Measurements from ENCODE around the gene ADGRL3. TPM values are rescaled to one million over a fixed set of nuclear protein-coding genes. Genes with fewer than 3 reads are reported as not detected.

Gene ADGRL3
- total and polyA plus RNA-seq, 7 donors: under 0.01 to 11.9 (median 5.4) TPM

DNA sequence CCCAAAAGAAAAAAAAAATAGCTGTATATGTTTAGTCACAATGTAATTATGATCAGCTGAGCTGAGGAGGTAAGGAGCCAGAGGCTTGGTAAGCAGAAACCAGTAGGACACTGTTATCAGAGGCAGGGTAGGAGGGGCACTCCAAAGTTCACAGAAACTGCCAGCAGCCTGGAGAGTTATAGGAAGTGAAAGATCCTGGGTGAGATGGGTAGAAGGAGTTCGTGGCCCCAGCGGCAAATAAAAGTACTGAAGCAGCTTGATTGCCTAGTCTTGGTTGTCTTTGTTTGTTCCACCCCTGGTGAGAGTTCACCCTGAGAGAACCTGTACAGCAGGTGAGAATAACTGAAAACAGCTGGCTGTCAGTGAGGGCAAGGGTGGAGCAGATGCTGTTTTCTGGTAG, 340.8 kb downstream of the ADGRL3 start:
- 23 to 62% methylated on average over 2 of the region's 2 CpGs for WGBS, 2 donors
- Histone ChIP-seq H3K4me1 (no peaks in the 10 kb centered on the region), H3K27me3 (no peaks in the 10 kb centered on the region), H3K27ac (no peak overlapping the region), H3K9me3 (no peaks in the 10 kb centered on the region), H3K36me3 (no peaks in the 10 kb centered on the region), H3K4me3 (no peak overlapping the region)
- TF ChIP-seq POLR2A (IDR thresholded peaks at IDR 0.05): no peak
- TF ChIP-seq, protein P1, sequence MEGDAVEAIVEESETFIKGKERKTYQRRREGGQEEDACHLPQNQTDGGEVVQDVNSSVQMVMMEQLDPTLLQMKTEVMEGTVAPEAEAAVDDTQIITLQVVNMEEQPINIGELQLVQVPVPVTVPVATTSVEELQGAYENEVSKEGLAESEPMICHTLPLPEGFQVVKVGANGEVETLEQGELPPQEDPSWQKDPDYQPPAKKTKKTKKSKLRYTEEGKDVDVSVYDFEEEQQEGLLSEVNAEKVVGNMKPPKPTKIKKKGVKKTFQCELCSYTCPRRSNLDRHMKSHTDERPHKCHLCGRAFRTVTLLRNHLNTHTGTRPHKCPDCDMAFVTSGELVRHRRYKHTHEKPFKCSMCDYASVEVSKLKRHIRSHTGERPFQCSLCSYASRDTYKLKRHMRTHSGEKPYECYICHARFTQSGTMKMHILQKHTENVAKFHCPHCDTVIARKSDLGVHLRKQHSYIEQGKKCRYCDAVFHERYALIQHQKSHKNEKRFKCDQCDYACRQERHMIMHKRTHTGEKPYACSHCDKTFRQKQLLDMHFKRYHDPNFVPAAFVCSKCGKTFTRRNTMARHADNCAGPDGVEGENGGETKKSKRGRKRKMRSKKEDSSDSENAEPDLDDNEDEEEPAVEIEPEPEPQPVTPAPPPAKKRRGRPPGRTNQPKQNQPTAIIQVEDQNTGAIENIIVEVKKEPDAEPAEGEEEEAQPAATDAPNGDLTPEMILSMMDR (IDR thresholded peaks at IDR 0.05): no peak
- no peak for TF ChIP-seq EP300 (IDR thresholded peaks at IDR 0.05)
- no peak for TF ChIP-seq POLR2AphosphoS5 (IDR thresholded peaks at IDR 0.05)
- DNase-seq: no peak
- intact Hi-C loops (cut with DNase I): no loop called here

DNA sequence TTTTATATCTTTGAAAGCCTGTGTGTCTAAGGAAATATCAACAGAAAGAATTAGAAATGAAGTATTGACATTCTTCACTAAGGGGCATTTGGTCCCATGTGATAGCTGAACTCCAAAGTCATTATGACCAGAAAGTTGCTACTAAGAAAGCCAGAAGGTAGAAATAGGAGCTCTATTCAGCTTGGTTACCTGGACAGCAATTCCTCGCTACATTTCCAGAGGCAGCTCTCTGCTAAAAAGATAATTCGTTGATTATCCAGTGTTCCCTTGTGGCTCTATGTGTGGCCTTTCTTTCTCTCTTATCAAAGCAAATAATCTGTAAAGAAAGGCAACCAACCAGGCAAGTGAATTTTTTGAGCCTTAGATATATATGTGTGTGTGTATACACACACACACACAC, 341.3 kb downstream of the ADGRL3 start:
- TF ChIP-seq POLR2A (IDR thresholded peaks at IDR 0.05) (no peak), EP300 (IDR thresholded peaks at IDR 0.05) (no peak), POLR2AphosphoS5 (IDR thresholded peaks at IDR 0.05) (no peak)
- TF ChIP-seq, protein P1 (IDR thresholded peaks at IDR 0.05): no peak
- Histone ChIP-seq H3K27ac (no peak overlapping the region), H3K4me1 (no peaks in the 10 kb centered on the region), H3K4me3 (no peak overlapping the region), H3K36me3 (no peaks in the 10 kb centered on the region), H3K9me3 (no peaks in the 10 kb centered on the region), H3K27me3 (no peaks in the 10 kb centered on the region)
- intact Hi-C loops (cut with DNase I): no loop called here
- no peak for DNase-seq
- WGBS, 2 donors: 72 to 81% methylated on average over 2 of the region's 2 CpGs

DNA sequence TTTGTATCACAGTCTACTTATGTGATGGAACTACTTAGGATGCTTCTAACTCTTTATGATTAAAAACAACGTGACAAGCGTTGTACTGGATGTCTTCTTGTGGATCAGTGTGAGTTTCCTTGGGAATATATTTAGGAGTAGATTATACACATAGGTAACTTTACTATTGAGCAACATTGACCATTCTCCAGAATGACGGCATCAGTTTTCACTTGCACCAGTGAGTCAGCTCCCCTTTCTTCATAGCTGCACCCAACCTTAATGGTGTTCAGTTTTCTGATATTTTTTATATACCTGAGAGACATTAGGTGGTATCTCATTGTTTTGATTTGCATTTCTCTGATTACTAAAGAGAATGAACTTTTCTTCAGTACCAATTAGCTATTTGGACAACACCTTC, 343.9 kb downstream of the ADGRL3 start:
- Histone ChIP-seq H3K4me3 (no peak overlapping the region), H3K27me3 (no peaks in the 10 kb centered on the region), H3K9me3 (no peaks in the 10 kb centered on the region), H3K36me3 (no peaks in the 10 kb centered on the region), H3K4me1 (no peaks in the 10 kb centered on the region), H3K27ac (no peak overlapping the region)
- TF ChIP-seq EP300 (IDR thresholded peaks at IDR 0.05): no peak
- TF ChIP-seq, protein P1 (IDR thresholded peaks at IDR 0.05): no peak
- no peak for TF ChIP-seq POLR2AphosphoS5 (IDR thresholded peaks at IDR 0.05)
- TF ChIP-seq POLR2A (IDR thresholded peaks at IDR 0.05): no peak
- DNase-seq: no peak
- intact Hi-C loops (cut with DNase I): no loop called here
- WGBS, 2 donors: 90 to 93% methylated on average over 3 of the region's 3 CpGs

DNA sequence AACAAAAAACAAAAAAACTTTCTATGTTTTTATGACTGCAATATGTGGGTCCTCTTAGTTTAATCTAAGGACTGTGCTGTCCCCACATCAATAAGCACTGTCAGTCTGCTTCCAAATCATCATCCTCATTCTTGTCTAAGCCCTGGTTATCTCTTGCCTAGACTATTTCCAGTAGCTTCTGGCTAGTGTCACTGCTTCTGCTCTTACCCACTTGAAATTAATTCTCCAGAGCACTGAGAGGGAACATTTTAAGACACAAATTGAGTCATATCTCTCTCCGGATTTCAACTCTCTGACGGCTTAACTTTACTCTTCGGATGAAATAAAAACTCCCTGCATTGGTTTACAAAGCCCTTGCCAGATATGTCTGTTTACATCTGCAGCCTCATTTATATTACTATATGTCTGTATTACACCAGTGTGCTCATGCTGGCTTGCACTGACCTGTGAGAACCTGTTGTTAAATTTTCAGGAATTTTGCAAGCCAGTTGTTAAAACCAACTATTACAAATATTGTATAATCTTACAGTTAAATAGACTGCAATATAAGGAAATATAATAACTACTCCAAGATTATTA, 345.9 kb downstream of the ADGRL3 start:
- no peaks in the 10 kb centered on the region for H3K27me3 ChIP-seq
- no peak overlapping the region for H3K4me3 ChIP-seq
- H3K4me1 ChIP-seq: no peaks in the 10 kb centered on the region
- no peaks in the 10 kb centered on the region for H3K36me3 ChIP-seq
- DNase-seq: no peak
- intact Hi-C loops (cut with DNase I): no loop called here
- no peaks in the 10 kb centered on the region for H3K9me3 ChIP-seq
- TF ChIP-seq, protein P1 (IDR thresholded peaks at IDR 0.05): no peak
- TF ChIP-seq EP300 (IDR thresholded peaks at IDR 0.05) (no peak), POLR2A (IDR thresholded peaks at IDR 0.05) (no peak), POLR2AphosphoS5 (IDR thresholded peaks at IDR 0.05) (no peak)
- no peak overlapping the region for H3K27ac ChIP-seq
- WGBS, 2 donors: 71% methylated on average over 3 of the region's 3 CpGs

DNA sequence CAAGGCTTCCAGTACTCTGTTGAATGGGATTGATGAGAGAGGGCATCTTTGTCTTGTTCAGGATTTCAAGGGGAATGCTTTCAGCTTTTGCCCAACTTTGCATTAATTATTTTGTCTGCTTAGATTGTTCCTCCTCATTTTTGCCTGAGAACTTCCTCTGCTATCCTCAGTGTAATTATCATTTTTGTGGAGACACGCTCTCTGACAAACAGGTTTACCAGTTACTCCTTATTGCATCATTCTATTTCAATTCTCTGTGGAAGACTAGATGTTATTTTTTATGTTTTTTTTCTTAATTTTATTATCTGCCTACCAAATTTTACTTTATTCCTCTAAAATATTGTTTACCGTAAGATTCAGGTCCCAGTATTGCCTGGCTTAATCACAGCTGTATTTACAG, 349.2 kb downstream of the ADGRL3 start:
- H3K4me1 ChIP-seq: no peaks in the 10 kb centered on the region
- H3K27me3 ChIP-seq: no peaks in the 10 kb centered on the region
- intact Hi-C loops (cut with DNase I): no loop called here
- no peak overlapping the region for H3K27ac ChIP-seq
- no peaks in the 10 kb centered on the region for H3K9me3 ChIP-seq
- no peak overlapping the region for H3K4me3 ChIP-seq
- WGBS, 2 donors: 94% methylated on average over 2 of the region's 2 CpGs
- no peak for DNase-seq
- no peak for TF ChIP-seq EP300 (IDR thresholded peaks at IDR 0.05)
- TF ChIP-seq, protein P1 (IDR thresholded peaks at IDR 0.05): no peak
- no peak for TF ChIP-seq POLR2A (IDR thresholded peaks at IDR 0.05)
- TF ChIP-seq POLR2AphosphoS5 (IDR thresholded peaks at IDR 0.05): no peak
- no peaks in the 10 kb centered on the region for H3K36me3 ChIP-seq
